Tibial nerve (tissue), 4 donors: Measurements from ENCODE around the gene PPCDC.

Source experiments
- CTCF ChIP-seq, 5 experiments: fragments of 200-600 bp in 3 of 5; fragments of 450-650 bp in 2 of 5; sonication (generic) in 3 of 5; IDR thresholded peaks; one replicate each; pipeline ENCODE4 v1.5.1; 2016 to 2019; ENCODE audit warnings: antibody characterized with exemption in 5 of 5, mild to moderate bottlenecking in 3 of 5, moderate library complexity in 2 of 5
- EP300 ChIP-seq, 2 donors: sonication (generic); formaldehyde crosslinking; IDR thresholded peaks; one replicate each; pipeline ENCODE4 v1.6.1; 2017; ENCODE audit warnings: antibody characterized with exemption in 2 of 2, mild to moderate bottlenecking in 1 of 2
- POLR2A ChIP-seq, 2 donors: fragments of 450-650 bp; IDR thresholded peaks; one replicate each; pipeline ENCODE4 v1.6.1; 2017; ENCODE audit warnings: antibody characterized with exemption in 2 of 2, mild to moderate bottlenecking in 2 of 2, moderate library complexity in 2 of 2

- TF ChIP-seq CTCF (IDR thresholded peaks at IDR 0.05) (no peak), EP300 (IDR thresholded peaks at IDR 0.05) (no peak), POLR2A (IDR thresholded peaks at IDR 0.05) (no peak)
Measured at GRCh38 chr15:74989527-74989926, 33.9 kb upstream of the PPCDC start.
